ENCODE measurements around the gene STEAP1B.
"Not testable (repeated sequence)": the region's sequence is repeated elsewhere in the genome, so short reads cannot be mapped to it uniquely, and the experiment has no call there.

The STEAP1B gene

DNA sequence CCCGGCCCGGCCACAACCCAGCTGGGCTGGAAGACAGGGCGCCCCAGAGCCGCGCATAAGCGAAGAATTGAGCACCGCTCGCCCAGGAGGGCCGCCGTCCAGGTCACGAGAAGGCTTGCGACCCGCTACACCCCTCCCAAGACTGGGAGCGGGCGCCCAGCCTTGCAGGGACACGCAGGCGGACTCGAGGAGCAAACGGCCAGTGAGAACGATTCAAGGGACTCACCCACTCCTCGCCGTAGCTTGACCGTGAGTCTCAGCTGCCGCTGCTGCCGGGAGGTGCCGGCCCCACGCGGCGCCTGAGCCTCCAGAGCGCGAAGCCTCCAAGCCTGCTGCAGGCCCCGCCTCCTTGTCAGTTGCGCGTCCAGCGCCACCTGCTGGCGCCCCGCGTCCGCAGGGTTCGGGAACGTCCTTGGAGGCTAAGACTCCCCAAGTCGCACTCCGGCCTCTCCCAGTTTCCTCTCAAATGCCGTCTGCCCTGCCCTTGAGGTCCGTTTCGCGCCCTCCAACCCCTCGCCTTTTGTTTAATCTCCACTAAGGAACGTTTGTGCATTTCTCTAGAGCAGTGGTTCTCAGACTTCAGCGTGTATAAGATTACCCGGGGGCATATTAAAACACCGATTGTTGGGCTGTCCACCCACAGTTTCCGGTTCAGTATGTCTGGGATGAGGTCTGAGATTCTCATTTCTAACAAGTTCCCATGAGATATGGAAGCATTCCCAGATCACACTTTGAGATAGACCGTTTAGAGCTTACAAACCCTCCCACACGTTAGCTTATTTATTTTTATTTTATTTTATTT is at the start of gene STEAP1B:
TSS of gene STEAP1B (minus strand) at position 301 of the 802 bp plus-strand sequence. CDS start 5,333 bp downstream, outside the sequence.
- FAIRE-seq: not testable (repeated sequence)
- TF ChIP-seq, protein P1, sequence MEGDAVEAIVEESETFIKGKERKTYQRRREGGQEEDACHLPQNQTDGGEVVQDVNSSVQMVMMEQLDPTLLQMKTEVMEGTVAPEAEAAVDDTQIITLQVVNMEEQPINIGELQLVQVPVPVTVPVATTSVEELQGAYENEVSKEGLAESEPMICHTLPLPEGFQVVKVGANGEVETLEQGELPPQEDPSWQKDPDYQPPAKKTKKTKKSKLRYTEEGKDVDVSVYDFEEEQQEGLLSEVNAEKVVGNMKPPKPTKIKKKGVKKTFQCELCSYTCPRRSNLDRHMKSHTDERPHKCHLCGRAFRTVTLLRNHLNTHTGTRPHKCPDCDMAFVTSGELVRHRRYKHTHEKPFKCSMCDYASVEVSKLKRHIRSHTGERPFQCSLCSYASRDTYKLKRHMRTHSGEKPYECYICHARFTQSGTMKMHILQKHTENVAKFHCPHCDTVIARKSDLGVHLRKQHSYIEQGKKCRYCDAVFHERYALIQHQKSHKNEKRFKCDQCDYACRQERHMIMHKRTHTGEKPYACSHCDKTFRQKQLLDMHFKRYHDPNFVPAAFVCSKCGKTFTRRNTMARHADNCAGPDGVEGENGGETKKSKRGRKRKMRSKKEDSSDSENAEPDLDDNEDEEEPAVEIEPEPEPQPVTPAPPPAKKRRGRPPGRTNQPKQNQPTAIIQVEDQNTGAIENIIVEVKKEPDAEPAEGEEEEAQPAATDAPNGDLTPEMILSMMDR (IDR thresholded peaks at IDR 0.05; ENCODE audit: insufficient read depth, missing control alignments): peak; percentile 55
- peak; percentile 44 for DNase-seq (ENCODE audit: insufficient read length, low spot score)

GRCh38 chr7:22549051-22549450 is 49.1 kb upstream of the STEAP1B start:
- FAIRE-seq (no peak), DNase-seq (ENCODE audit: insufficient read length, low spot score) (no peak)
- TF ChIP-seq, protein P1 (IDR thresholded peaks at IDR 0.05; ENCODE audit: insufficient read depth, missing control alignments): no peak

DNA sequence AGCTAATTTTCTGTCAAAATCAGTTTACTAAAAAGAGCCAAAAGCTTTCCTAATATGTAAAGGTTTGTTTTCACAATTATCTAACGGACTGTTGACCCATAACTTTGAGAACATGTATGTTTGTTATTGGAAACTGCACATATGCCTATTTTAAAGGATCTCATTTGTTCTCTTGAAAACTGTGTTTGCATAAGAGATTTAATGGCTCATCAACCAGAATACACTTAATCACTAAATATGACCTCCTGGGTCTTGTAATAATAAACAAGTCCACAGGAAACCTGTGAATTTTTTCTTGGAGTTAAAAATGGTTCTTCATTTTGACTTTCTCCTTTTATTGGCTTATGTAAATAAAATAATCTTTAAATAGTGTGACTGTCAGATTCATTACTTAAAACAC is 48.3 kb upstream of the STEAP1B start:
- DNase-seq (ENCODE audit: insufficient read length, low spot score) (no peak), FAIRE-seq (no peak)
- TF ChIP-seq, protein P1 (IDR thresholded peaks at IDR 0.05; ENCODE audit: insufficient read depth, missing control alignments): no peak

GRCh38 chr7:22546769-22547168 is 46.8 kb upstream of the STEAP1B start:
- FAIRE-seq (no peak), DNase-seq (ENCODE audit: insufficient read length, low spot score) (no peak)
- TF ChIP-seq, protein P1 (IDR thresholded peaks at IDR 0.05; ENCODE audit: insufficient read depth, missing control alignments): no peak

DNA sequence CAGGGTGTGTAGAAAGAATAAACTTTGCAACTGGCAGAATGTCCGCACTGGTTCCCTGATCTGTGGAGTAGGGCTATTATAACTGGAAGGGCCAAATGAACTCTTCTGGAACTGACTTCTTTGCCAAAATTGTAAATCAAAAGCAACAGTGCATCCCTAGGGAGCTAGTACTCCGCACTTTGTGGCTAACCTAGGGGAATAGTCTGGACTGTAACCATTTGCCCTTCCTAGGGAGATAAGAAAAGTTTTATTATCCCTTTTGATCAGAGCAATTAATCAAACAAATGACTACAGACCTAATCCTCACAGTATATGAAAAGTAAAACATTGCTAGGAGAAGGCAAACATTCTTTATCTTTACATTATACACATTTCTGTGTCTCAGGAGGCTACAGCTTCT is 45.5 kb upstream of the STEAP1B start:
- DNase-seq (ENCODE audit: insufficient read length, low spot score) (no peak), FAIRE-seq (no peak)
- TF ChIP-seq, protein P1 (IDR thresholded peaks at IDR 0.05; ENCODE audit: insufficient read depth, missing control alignments): no peak

GRCh38 chr7:22544245-22544644 is 44.3 kb upstream of the STEAP1B start:
- TF ChIP-seq, protein P1 (IDR thresholded peaks at IDR 0.05; ENCODE audit: insufficient read depth, missing control alignments): no peak
- no peak for FAIRE-seq

DNA sequence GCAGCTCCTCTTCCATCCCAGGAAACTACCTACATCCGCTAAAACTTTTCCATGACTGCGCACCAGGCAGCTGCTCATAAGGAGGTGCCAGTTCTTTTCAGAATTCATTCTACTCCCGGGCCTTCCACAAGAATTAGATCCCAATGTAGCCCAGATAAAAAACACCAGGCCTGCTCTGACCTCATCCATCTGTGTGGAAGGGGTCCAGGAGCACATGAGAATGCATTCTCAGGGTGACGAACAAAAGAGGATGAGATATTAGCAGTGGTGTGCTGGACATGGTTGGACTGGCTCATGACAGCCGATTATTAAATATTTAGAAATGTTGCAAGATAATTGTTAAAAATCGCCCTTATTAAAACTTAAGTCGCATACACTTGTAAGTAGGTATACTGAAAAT is 43.2 kb upstream of the STEAP1B start:
- FAIRE-seq (no peak), DNase-seq (ENCODE audit: insufficient read length, low spot score) (no peak)
- TF ChIP-seq, protein P1 (IDR thresholded peaks at IDR 0.05; ENCODE audit: insufficient read depth, missing control alignments): no peak

More at GRCh38 chr7:22544245-22544644, 44.3 kb upstream of the STEAP1B start:
- no peak for DNase-seq (ENCODE audit: insufficient read length, low spot score)
